ENCODE measurements around the gene CARM1.
"Not testable (repeated sequence)": the region's sequence is repeated elsewhere in the genome, so short reads cannot be mapped to it uniquely, and the experiment has no call there.

GRCh38 chr19:10943412-10943811, 72.1 kb downstream of the CARM1 start:
- not testable (repeated sequence) for TF ChIP-seq POLR2A, CTCF (IDR thresholded peaks at IDR 0.05)
